Tibial nerve (tissue), 4 donors: Measurements from ENCODE around the gene KRTAP5-4.

ENCODE experiments used
- CTCF ChIP-seq, 5 experiments: fragments of 200-600 bp in 3 of 5; fragments of 450-650 bp in 2 of 5; sonication (generic) in 3 of 5; IDR thresholded peaks; one replicate each; pipeline ENCODE4 v1.5.1; 2016 to 2019; ENCODE audit warnings: antibody characterized with exemption in 5 of 5, mild to moderate bottlenecking in 3 of 5, moderate library complexity in 2 of 5
- EP300 ChIP-seq, 2 donors: sonication (generic); formaldehyde crosslinking; IDR thresholded peaks; one replicate each; pipeline ENCODE4 v1.6.1; 2017; ENCODE audit warnings: antibody characterized with exemption in 2 of 2, mild to moderate bottlenecking in 1 of 2
- POLR2A ChIP-seq, 2 donors: fragments of 450-650 bp; IDR thresholded peaks; one replicate each; pipeline ENCODE4 v1.6.1; 2017; ENCODE audit warnings: antibody characterized with exemption in 2 of 2, mild to moderate bottlenecking in 2 of 2, moderate library complexity in 2 of 2

GRCh38 chr11:1637628-1638027 lies 15.7 kb upstream of the KRTAP5-4 start:
- no peak for TF ChIP-seq CTCF (IDR thresholded peaks at IDR 0.05)
- TF ChIP-seq EP300 (IDR thresholded peaks at IDR 0.05), result no peak
- no peak for TF ChIP-seq POLR2A (IDR thresholded peaks at IDR 0.05)
